ENCODE measurements around the gene PDS5B.
"Not testable (repeated sequence)": the region's sequence is repeated elsewhere in the genome, so short reads cannot be mapped to it uniquely, and the experiment has no call there.

- TF ChIP-seq CTCF, POLR2AphosphoS5 (IDR thresholded peaks at IDR 0.05): not testable (repeated sequence)
Observed at GRCh38 chr13:32560842-32561241, 25.4 kb upstream of the PDS5B start.
